Left ventricle myocardium inferior (tissue), 1 donor: Measurements from ENCODE around the gene ZNF74. TPM values are rescaled to one million over a fixed set of nuclear protein-coding genes. Genes with fewer than 3 reads are reported as not detected.

Source experiments
- DNase-seq: peaks from one replicate; pipeline ENCODE4 v3.0.0-alpha.2; 2020
- H3K27ac ChIP-seq: fragments of 200-600 bp; replicated peaks from 2 replicates; pipeline ENCODE4 v1.8.0; 2021
- H3K27me3 ChIP-seq: fragments of 200-600 bp; 2 replicates; pipeline ENCODE4 v1.8.0; 2021; ENCODE audit warnings: low read depth
- H3K36me3 ChIP-seq: fragments of 200-600 bp; 2 replicates; pipeline ENCODE4 v1.8.0; 2021
- H3K4me1 ChIP-seq: fragments of 200-600 bp; 2 replicates; pipeline ENCODE4 v1.8.0; 2021
- H3K4me3 ChIP-seq: fragments of 200-600 bp; 2 replicates; pipeline ENCODE4 v1.8.0; 2021; ENCODE audit warnings: mild to moderate bottlenecking, moderate library complexity
- H3K9me3 ChIP-seq: fragments of 200-600 bp; replicated peaks from 2 replicates; pipeline ENCODE4 v1.8.0; 2021
- CTCF ChIP-seq: fragments of 200-600 bp; IDR thresholded peaks from 2 replicates; pipeline ENCODE4 v1.8.0; 2021; ENCODE audit warnings: antibody characterized with exemption, mild to moderate bottlenecking, borderline replicate concordance
- intact Hi-C: fragments of 100-400 bp; cut with micrococcal nuclease; formaldehyde crosslinking; loops from one replicate; pipeline ENCODE4 v1.11.0; 2022
- total RNA-seq: library from RNA; stranded (reverse); fragmentation: NEBNext Ultra II Directional; extraction: Animal tissue kit (Norgen Biotek cat#: 25700); gene quantifications from one replicate; pipeline ENCODE4 v1.2.1, GENCODE V29; 2021
- donor health status: DM: no; HTN: yes; CAD: no; lungs with severe emphysema.

Gene ZNF74
- total RNA-seq, 1 donor from 2014 or later, result 5.0 TPM

- Histone ChIP-seq H3K4me3 (no peak overlapping the region), H3K27me3 (no peaks in the 10 kb centered on the region), H3K36me3 (peaks cover 38% of the 10 kb centered on the region), H3K27ac (no peak overlapping the region), H3K9me3 (no peaks in the 10 kb centered on the region), H3K4me1 (no peaks in the 10 kb centered on the region)
- TF ChIP-seq CTCF, result no peak
- intact Hi-C loops, result no loop called here
- no peak for DNase-seq
These were observed 9.8 kb downstream of the ZNF74 start for GRCh38 chr22:20403779-20404140.

DNA sequence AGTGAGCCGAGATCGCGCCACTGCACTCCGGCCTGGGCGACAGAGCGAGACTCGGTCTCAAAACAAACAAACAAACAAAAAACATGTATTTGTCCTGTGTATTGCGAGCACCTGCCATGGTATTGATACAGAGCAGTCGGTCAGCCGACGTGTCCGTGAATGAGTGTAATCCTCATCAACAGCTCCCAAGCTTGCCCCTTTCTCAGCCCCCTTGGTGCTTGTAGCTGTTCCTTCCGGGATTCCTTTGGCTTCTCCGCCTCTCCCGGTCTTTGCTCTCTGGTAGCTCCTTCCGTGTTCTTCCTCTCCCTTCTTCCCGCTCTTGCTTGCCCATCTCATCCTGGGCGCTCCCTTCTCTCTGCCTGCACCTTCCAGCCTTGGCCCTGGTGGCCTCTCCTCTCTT lies 10.9 kb downstream of the ZNF74 start:
- H3K36me3 ChIP-seq, result peaks cover 38% of the 10 kb centered on the region
- H3K4me3 ChIP-seq, result no peak overlapping the region
- no peak for DNase-seq
- intact Hi-C loops, result no loop called here
- H3K27ac ChIP-seq, result no peak overlapping the region
- no peaks in the 10 kb centered on the region for H3K9me3 ChIP-seq
- no peak for TF ChIP-seq CTCF
- no peaks in the 10 kb centered on the region for H3K27me3 ChIP-seq
- no peaks in the 10 kb centered on the region for H3K4me1 ChIP-seq

GRCh38 chr22:20405291-20405930 lies 11.5 kb downstream of the ZNF74 start:
- no peaks in the 10 kb centered on the region for H3K4me1 ChIP-seq
- no peak overlapping the region for H3K27ac ChIP-seq
- intact Hi-C loops, result no loop called here
- H3K36me3 ChIP-seq, result peaks cover 38% of the 10 kb centered on the region
- no peaks in the 10 kb centered on the region for H3K9me3 ChIP-seq
- no peaks in the 10 kb centered on the region for H3K27me3 ChIP-seq
- no peak for TF ChIP-seq CTCF
- no peak for DNase-seq
- H3K4me3 ChIP-seq, result no peak overlapping the region

- no peak overlapping the region for H3K27ac ChIP-seq
- no peak for TF ChIP-seq CTCF
- no peak for DNase-seq
- no peaks in the 10 kb centered on the region for H3K9me3 ChIP-seq
- intact Hi-C loops, result no loop called here
- peaks cover 37% of the 10 kb centered on the region for H3K36me3 ChIP-seq
- no peak overlapping the region for H3K4me3 ChIP-seq
- H3K27me3 ChIP-seq, result no peaks in the 10 kb centered on the region
- H3K4me1 ChIP-seq, result no peaks in the 10 kb centered on the region
These were observed 12.2 kb downstream of the ZNF74 start for GRCh38 chr22:20405931-20406685.

- Histone ChIP-seq H3K4me1 (no peaks in the 10 kb centered on the region), H3K4me3 (no peak overlapping the region), H3K9me3 (no peaks in the 10 kb centered on the region), H3K27ac (no peak overlapping the region), H3K27me3 (no peaks in the 10 kb centered on the region), H3K36me3 (peaks cover 31% of the 10 kb centered on the region)
- TF ChIP-seq CTCF, result no peak
- no peak for DNase-seq
- intact Hi-C loops, result no loop called here
These were observed 12.9 kb downstream of the ZNF74 start for GRCh38 chr22:20406686-20407408.
